Activated T-cell treated with anti-CD3 and anti-CD28 coated beads, Interleukin-2, amount 50 U/mL, for 48 hours (primary cell): Measurements from ENCODE around the gene PLBD2.

Source experiments
- DNase-seq, 2 experiments: peaks; one replicate each; pipeline ENCODE4 v3.0.0-alpha.2; 2020

Gene PLBD2

GRCh38 chr12:113422030-113422885, 63.9 kb downstream of the PLBD2 start, which contains the start of gene SDSL:
Gene SDSL (plus strand): TSS chr12:113422380. CDS start chr12:113427983, 5,603 bp downstream.
- DNase-seq: peak; percentile 40 to 48

- DNase-seq: no peak
Measured at GRCh38 chr12:113422886-113423669, 64.7 kb downstream of the PLBD2 start.

GRCh38 chr12:113424456-113424855, 66.1 kb downstream of the PLBD2 start:
- no peak for DNase-seq

- DNase-seq: peak; percentile 73 to 76
Measured at GRCh38 chr12:113424915-113425823, 66.8 kb downstream of the PLBD2 start.

- no peak for DNase-seq
Measured at GRCh38 chr12:113425960-113426453, 67.6 kb downstream of the PLBD2 start.

- no peak for DNase-seq
Measured at GRCh38 chr12:113427882-113428281, 69.5 kb downstream of the PLBD2 start.

- no peak for DNase-seq
Measured at GRCh38 chr12:113428482-113428881, 70.1 kb downstream of the PLBD2 start.

GRCh38 chr12:113432986-113433385, 74.6 kb downstream of the PLBD2 start:
- DNase-seq: no peak

GRCh38 chr12:113435367-113435766, 77.0 kb downstream of the PLBD2 start:
- no peak for DNase-seq

- DNase-seq: no peak
Measured at GRCh38 chr12:113436586-113436985, 78.2 kb downstream of the PLBD2 start.

- DNase-seq: no peak
Measured at GRCh38 chr12:113436993-113437728, 78.8 kb downstream of the PLBD2 start.

- DNase-seq: no peak
Measured at GRCh38 chr12:113437729-113438100, 79.3 kb downstream of the PLBD2 start.

GRCh38 chr12:113438523-113439300, 80.3 kb downstream of the PLBD2 start:
- DNase-seq: no peak

GRCh38 chr12:113439301-113439597, 80.9 kb downstream of the PLBD2 start:
- DNase-seq: no peak

- no peak for DNase-seq
Measured at GRCh38 chr12:113439606-113440030, 81.2 kb downstream of the PLBD2 start.

- no peak for DNase-seq
Measured at GRCh38 chr12:113440336-113440735, 81.9 kb downstream of the PLBD2 start.
